Measurements from ENCODE around the gene BPNT1. TPM values are rescaled to one million over a fixed set of nuclear protein-coding genes. Genes with fewer than 3 reads are reported as not detected.
"Not testable (repeated sequence)": the region's sequence is repeated elsewhere in the genome, so short reads cannot be mapped to it uniquely, and the experiment has no call there.

Gene BPNT1
- total RNA-seq, 2 donors from 2014 or later, result 14.4 to 20.3 TPM

DNA sequence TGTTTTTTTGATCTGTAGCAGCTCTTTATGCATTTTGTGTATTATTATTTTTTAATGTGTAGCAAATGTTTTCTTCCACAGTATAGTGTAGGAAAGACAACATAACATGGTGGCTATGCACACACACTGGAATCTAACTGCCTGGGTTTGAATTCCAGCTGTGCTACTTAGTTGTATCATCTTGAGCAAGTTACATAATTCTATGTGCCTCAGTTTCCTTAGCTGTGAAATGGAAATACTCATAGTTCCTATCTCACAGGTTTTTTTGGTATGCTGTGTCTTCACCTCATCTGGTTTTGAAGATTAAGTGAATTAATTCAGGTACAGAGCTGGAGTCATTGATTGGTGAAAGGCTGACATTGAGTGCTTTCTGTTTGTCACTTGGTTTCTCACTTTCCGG, 3.1 kb upstream of the BPNT1 start:
- Histone ChIP-seq H3K9me3 (no peaks in the 10 kb centered on the region), H3K27me3 (no peaks in the 10 kb centered on the region), H3K36me3 (peaks cover 10% of the 10 kb centered on the region), H3K4me3 (no peak overlapping the region), H3K27ac (no peak overlapping the region), H3K4me1 (peaks cover 0 to 19% of the 10 kb centered on the region in 2 donors)
- TF ChIP-seq, protein P1, sequence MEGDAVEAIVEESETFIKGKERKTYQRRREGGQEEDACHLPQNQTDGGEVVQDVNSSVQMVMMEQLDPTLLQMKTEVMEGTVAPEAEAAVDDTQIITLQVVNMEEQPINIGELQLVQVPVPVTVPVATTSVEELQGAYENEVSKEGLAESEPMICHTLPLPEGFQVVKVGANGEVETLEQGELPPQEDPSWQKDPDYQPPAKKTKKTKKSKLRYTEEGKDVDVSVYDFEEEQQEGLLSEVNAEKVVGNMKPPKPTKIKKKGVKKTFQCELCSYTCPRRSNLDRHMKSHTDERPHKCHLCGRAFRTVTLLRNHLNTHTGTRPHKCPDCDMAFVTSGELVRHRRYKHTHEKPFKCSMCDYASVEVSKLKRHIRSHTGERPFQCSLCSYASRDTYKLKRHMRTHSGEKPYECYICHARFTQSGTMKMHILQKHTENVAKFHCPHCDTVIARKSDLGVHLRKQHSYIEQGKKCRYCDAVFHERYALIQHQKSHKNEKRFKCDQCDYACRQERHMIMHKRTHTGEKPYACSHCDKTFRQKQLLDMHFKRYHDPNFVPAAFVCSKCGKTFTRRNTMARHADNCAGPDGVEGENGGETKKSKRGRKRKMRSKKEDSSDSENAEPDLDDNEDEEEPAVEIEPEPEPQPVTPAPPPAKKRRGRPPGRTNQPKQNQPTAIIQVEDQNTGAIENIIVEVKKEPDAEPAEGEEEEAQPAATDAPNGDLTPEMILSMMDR (IDR thresholded peaks at IDR 0.05), result no peak
- no peak for DNase-seq (ENCODE audit: low spot score)

DNA sequence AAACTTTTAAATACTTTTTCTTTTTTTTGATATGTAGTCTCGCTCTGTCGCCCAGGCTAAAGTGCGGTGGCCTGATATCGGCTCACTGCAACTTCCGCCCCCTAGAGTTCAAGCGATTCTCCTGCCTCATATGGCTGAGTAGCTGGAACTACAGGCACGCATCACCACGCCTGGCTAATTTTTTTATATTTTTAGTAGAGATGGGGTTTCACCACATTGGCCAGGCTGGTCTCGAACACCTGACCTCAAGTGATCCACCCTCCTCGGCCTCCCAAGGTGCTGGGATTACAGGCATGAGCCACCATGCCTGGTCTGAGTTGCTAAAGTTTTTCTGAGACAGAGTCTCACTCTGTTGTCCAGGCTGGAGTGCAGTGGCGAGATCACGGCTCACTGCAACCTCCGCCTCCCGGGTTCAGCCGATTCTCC, 3.3 kb downstream of the BPNT1 start:
- H3K27me3 ChIP-seq; DNase-seq (ENCODE audit: low spot score); H3K27ac ChIP-seq; H3K36me3 ChIP-seq; H3K9me3 ChIP-seq; H3K4me1 ChIP-seq; H3K4me3 ChIP-seq: not testable (repeated sequence)

DNA sequence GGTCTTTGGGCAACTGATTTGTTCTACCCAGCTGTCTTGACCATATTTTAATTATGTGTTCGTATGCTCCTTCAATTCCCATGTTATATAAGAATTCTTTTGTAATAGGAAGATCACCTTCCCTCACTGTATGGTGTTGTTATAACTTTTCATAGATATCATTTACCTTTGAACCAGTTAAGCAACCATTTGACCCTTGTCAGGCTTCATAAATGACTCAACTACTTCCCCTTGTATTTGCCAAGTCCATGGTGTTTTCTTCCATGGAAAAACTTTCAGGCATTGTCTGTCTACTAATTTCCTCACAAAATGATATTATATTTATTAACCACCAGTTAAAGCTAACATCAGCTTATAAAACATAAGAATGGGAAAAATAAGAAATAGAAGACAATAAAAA, 5.1 kb downstream of the BPNT1 start:
- Histone ChIP-seq H3K9me3 (no peaks in the 10 kb centered on the region), H3K36me3 (peaks cover 1% of the 10 kb centered on the region), H3K4me1 (no peaks in the 10 kb centered on the region), H3K27me3 (no peaks in the 10 kb centered on the region), H3K4me3 (no peak overlapping the region), H3K27ac (no peak overlapping the region)
- TF ChIP-seq, protein P1 (IDR thresholded peaks at IDR 0.05), result no peak
- no peak for DNase-seq (ENCODE audit: low spot score)

DNA sequence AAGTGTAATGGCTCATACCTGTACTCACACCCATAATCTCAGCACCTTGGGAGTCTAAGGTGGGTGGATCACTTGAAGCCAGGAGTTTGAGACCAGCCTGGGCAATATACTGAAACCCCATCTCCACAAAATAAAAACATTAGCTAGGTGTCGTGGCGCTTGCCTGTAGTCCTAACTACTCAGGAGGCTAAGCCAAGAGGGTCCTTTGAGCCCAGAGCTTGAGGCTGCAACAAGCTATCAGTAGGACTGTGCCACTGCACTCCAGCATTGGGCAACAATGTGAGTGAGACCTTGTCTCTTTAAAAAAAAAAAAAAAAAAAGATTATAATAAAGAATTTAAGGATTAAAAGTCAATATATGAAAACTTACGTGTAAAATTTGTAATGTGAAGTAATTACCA, 11.7 kb downstream of the BPNT1 start:
- no peaks in the 10 kb centered on the region for H3K4me1 ChIP-seq
- DNase-seq (ENCODE audit: low spot score), result no peak

DNA sequence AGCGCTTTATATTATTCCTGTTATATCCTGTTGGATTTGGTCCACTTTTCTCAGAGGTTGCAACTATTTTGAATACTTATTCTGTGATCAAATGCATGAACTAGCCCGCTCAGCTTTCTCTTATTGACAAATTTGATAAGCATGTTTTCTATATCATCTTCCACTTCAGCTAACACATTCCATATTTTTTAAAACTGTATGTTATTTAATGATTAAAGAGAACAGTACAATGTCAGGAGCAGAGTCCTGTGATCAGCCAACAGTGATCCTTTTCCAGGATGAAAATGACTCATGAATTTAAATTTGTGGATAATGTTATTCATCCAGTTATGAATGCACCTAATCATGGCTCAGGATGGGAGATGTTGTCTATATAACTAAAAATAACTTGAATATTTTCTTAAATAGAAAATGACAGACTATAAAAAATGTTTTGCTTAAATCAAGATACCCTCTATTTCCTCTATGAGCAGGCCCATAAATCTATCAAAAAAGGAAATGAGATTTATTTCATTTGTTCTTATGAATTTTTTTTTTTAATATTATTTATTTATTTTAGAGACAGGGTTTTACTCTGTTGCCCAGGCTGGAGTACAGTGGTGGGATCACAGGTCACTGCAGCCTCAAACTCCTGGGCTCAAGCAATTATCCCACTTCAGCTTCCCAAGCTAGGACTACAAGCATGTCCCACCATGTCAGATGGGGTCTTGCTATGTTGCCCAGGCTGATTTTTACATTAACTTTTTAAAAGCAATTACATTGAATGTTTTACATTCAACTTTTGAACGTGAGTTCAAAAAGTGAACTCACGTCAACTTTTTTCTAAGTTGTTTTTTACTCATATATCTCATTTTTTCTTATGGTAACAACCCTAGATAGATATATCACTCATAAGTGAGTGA, 12.5 kb downstream of the BPNT1 start:
- Histone ChIP-seq H3K4me3 (no peak overlapping the region), H3K27ac (no peak overlapping the region), H3K4me1 (no peaks in the 10 kb centered on the region), H3K27me3 (no peaks in the 10 kb centered on the region), H3K36me3 (peaks cover 33% of the 10 kb centered on the region), H3K9me3 (no peaks in the 10 kb centered on the region)
- TF ChIP-seq, protein P1 (IDR thresholded peaks at IDR 0.05), result no peak
- DNase-seq (ENCODE audit: low spot score), result no peak

More for the DNA sequence above, 11.7 kb downstream of the BPNT1 start:
- peaks cover 25% of the 10 kb centered on the region for H3K36me3 ChIP-seq
- TF ChIP-seq, protein P1 (IDR thresholded peaks at IDR 0.05), result no peak
- H3K9me3 ChIP-seq, result no peaks in the 10 kb centered on the region
- no peak overlapping the region for H3K27ac ChIP-seq
- no peak overlapping the region for H3K4me3 ChIP-seq
- no peaks in the 10 kb centered on the region for H3K27me3 ChIP-seq

DNA sequence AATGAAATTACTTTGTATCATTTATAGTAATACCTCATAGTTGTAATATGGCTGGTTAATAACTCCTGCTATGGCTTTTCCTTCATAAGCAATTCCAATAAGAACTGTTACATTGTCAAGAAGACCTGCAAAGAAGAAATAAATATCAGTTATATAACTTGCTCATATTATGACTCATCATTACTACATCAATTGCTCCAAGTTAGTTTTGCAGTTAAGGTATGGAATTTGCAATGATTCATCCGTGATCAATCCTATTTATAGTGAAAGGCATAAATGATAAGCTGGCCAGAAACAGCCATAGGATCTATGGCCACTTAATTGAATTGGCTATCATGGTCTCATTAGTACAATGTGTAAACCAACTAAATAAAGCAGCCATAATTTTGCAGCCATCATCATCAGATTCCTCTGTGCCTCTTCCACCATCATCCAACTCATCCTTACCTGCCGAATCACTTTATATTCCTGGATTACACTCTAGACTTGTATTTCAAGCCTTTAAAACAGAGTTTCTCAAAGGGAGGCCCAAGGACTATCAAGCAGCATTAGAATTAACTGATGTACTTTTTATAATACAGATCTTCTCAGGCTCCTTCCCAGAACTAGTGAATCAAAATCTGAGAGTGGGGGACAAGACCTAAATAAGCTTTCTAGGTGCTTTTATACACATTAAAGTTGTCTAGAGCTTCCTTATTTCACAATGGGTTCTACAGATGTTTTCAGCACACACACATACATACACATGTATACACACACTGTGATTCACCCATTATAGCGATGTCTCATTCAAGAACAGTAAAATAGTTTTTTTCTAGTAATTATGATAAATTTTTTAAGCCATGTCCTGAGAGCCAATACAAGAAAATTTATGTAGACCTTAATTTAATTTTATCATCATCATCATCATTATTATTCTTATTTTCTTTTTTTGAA, 22.1 kb downstream of the BPNT1 start:
- TF ChIP-seq, protein P1 (IDR thresholded peaks at IDR 0.05), result no peak
- peaks cover 45% of the 10 kb centered on the region for H3K36me3 ChIP-seq
- H3K27ac ChIP-seq, result no peak overlapping the region
- H3K27me3 ChIP-seq, result no peaks in the 10 kb centered on the region
- no peaks in the 10 kb centered on the region for H3K4me1 ChIP-seq
- no peaks in the 10 kb centered on the region for H3K9me3 ChIP-seq
- no peak for DNase-seq (ENCODE audit: low spot score)
- no peak overlapping the region for H3K4me3 ChIP-seq

All from right atrium auricular region (tissue), 2 donors.